GM23338 (cell line): ENCODE data around the gene AUH. TPM values are rescaled to one million over a fixed set of nuclear protein-coding genes. Genes with fewer than 3 reads are reported as not detected.

Experiments used
- ATAC-seq: fragments of 200-7000 bp; cut with Tn5 transposase; 3 replicates; pipeline ENCODE4 v1.9.1; 2020
- DNase-seq: peaks from one replicate; pipeline ENCODE4 v3.0.0-alpha.2; 2015; ENCODE audit warnings: low spot score
- H2AFZ ChIP-seq: fragments of 200-600 bp; sonication (generic); 2 replicates; pipeline ENCODE4 v1.8.0; 2016; ENCODE audit warnings: antibody characterized with exemption, mild to moderate bottlenecking, moderate library complexity
- H3F3A ChIP-seq: fragments of 200-600 bp; sonication (generic); replicated peaks from 2 replicates; pipeline ENCODE4 v1.8.0; 2017; ENCODE audit warnings: antibody characterized with exemption, mixed run types, low read depth
- H3K27ac ChIP-seq: fragments of 200-600 bp; sonication (generic); 2 replicates; pipeline ENCODE4 v1.6.1; 2016; ENCODE audit warnings: low read depth
- H3K27me3 ChIP-seq: fragments of 200-600 bp; sonication (generic); 2 replicates; pipeline ENCODE4 v1.8.0; 2016; ENCODE audit warnings: mild to moderate bottlenecking, mixed run types, moderate library complexity; ENCODE audit not compliant: insufficient read depth
- H3K36me3 ChIP-seq: fragments of 200-600 bp; sonication (generic); 2 replicates; pipeline ENCODE4 v1.8.0; 2016; ENCODE audit warnings: mild to moderate bottlenecking; ENCODE audit not compliant: insufficient read depth
- H3K4me1 ChIP-seq: fragments of 200-600 bp; sonication (generic); 2 replicates; pipeline ENCODE4 v1.8.0; 2016; ENCODE audit warnings: mild to moderate bottlenecking, moderate library complexity; ENCODE audit not compliant: insufficient read depth
- H3K4me2 ChIP-seq: fragments of 200-600 bp; sonication (generic); 2 replicates; pipeline ENCODE4 v1.7.1; 2017; ENCODE audit warnings: mixed run types
- H3K4me3 ChIP-seq: fragments of 200-600 bp; sonication (generic); 2 replicates; pipeline ENCODE4 v1.6.1; 2016; ENCODE audit warnings: mixed run types
- H3K79me2 ChIP-seq: fragments of 200-600 bp; sonication (generic); replicated peaks from 2 replicates; pipeline ENCODE4 v1.8.0; 2017; ENCODE audit warnings: mild to moderate bottlenecking; ENCODE audit not compliant: insufficient read depth
- H3K9me2 ChIP-seq: fragments of 200-600 bp; sonication (generic); 2 replicates; pipeline ENCODE4 v1.8.0; 2017; ENCODE audit not compliant: insufficient read depth
- H4K20me1 ChIP-seq: fragments of 200-600 bp; sonication (generic); replicated peaks from 2 replicates; pipeline ENCODE4 v1.8.0; 2017; ENCODE audit warnings: mild to moderate bottlenecking; ENCODE audit not compliant: insufficient read depth
- H3K27ac Mint-ChIP-seq: 2 replicates; pipeline ENCODE4 v1.8.0; 2020; ENCODE audit warnings: inconsistent platforms, mild to moderate bottlenecking, moderate library complexity, mixed read lengths
- H3K27me3 Mint-ChIP-seq: 3 replicates; pipeline ENCODE4 v1.8.0; 2022; ENCODE audit warnings: low read depth, mild to moderate bottlenecking, moderate library complexity, mixed read lengths, inconsistent platforms; ENCODE audit not compliant: insufficient read depth, poor library complexity
- H3K36me3 Mint-ChIP-seq: 3 replicates; pipeline ENCODE4 v1.8.0; 2021; ENCODE audit warnings: low read depth, mild to moderate bottlenecking, inconsistent platforms, moderate library complexity, mixed read lengths
- H3K4me1 Mint-ChIP-seq: 3 replicates; pipeline ENCODE4 v1.8.0; 2020; ENCODE audit warnings: mild to moderate bottlenecking, inconsistent platforms, mixed read lengths
- H3K4me3 Mint-ChIP-seq: 3 replicates; pipeline ENCODE4 v1.8.0; 2021; ENCODE audit warnings: moderate library complexity, mild to moderate bottlenecking, inconsistent platforms, mixed read lengths
- H3K9me3 Mint-ChIP-seq: 3 replicates; pipeline ENCODE4 v1.8.0; 2020; ENCODE audit warnings: moderate library complexity, mild to moderate bottlenecking, inconsistent platforms, mixed read lengths
- CREB1 ChIP-seq: fragments of 250-450 bp; sonication (Bioruptor Pico); IDR thresholded peaks from 2 replicates; pipeline ENCODE4 v1.5.0; 2020; ENCODE audit warnings: low read depth, mild to moderate bottlenecking, moderate library complexity
- EZH2phosphoT487 ChIP-seq: fragments of 200-600 bp; sonication (generic); IDR thresholded peaks from one replicate; pipeline ENCODE4 v1.8.1; 2018; ENCODE audit warnings: antibody characterized with exemption; ENCODE audit not compliant: unreplicated experiment
- JUNB ChIP-seq: IDR thresholded peaks from one replicate; pipeline ENCODE4 v1.6.1; 2016; ENCODE audit warnings: antibody characterized with exemption; ENCODE audit not compliant: unreplicated experiment
- NANOG ChIP-seq: IDR thresholded peaks from 2 replicates; pipeline ENCODE4 v1.6.1; 2016; ENCODE audit warnings: antibody characterized with exemption, borderline replicate concordance
- STAT1 ChIP-seq: IDR thresholded peaks from one replicate; pipeline ENCODE4 v1.6.1; 2016; ENCODE audit warnings: antibody characterized with exemption; ENCODE audit not compliant: unreplicated experiment
- ZNF114 ChIP-seq: fragments of 250-450 bp; sonication (Bioruptor Pico); IDR thresholded peaks from 2 replicates; pipeline ENCODE4 v1.5.0; 2020; ENCODE audit warnings: mild to moderate bottlenecking, moderate library complexity
- ZNF331 ChIP-seq: fragments of 250-450 bp; sonication (Bioruptor Pico); IDR thresholded peaks from 2 replicates; pipeline ENCODE4 v1.5.0; 2020; ENCODE audit warnings: low read depth, mild to moderate bottlenecking, moderate library complexity
- polyA plus RNA-seq: library from polyadenylated mRNA; unstranded; fragments of >200 nt; fragmentation: Nextera tagmentation; extraction: Ambion mirVana; gene quantifications from 2 replicates; pipeline ENCODE4 v1.2.1, GENCODE V29; 2016
- total RNA-seq: library from RNA; depleted of rRNA; stranded (reverse); fragments of >200 nt; shearing (Covaris generic); gene quantifications from 2 replicates; pipeline ENCODE4 v1.2.3, GENCODE V29; 2014
- TF ChIP-seq, protein P1 (sequence below): IDR thresholded peaks from one replicate; pipeline ENCODE4 v1.6.1; 2018; ENCODE audit warnings: antibody characterized with exemption; ENCODE audit not compliant: unreplicated experiment
- TF ChIP-seq, protein P2 (sequence below), 2 experiments: fragments of 200-600 bp in 1 of 2; sonication (generic) in 1 of 2; conservative IDR thresholded peaks; 2 replicates each; pipeline versions ENCODE4 v1.5.1 to v1.6.1; 2016 to 2017; ENCODE audit warnings: antibody characterized with exemption in 2 of 2, low read depth in 2 of 2, mild to moderate bottlenecking in 2 of 2, moderate library complexity in 1 of 2

AUH gene
- total and polyA plus RNA-seq, 2 experiments from 2014 or later: 28.8 to 34.2 TPM

DNA sequence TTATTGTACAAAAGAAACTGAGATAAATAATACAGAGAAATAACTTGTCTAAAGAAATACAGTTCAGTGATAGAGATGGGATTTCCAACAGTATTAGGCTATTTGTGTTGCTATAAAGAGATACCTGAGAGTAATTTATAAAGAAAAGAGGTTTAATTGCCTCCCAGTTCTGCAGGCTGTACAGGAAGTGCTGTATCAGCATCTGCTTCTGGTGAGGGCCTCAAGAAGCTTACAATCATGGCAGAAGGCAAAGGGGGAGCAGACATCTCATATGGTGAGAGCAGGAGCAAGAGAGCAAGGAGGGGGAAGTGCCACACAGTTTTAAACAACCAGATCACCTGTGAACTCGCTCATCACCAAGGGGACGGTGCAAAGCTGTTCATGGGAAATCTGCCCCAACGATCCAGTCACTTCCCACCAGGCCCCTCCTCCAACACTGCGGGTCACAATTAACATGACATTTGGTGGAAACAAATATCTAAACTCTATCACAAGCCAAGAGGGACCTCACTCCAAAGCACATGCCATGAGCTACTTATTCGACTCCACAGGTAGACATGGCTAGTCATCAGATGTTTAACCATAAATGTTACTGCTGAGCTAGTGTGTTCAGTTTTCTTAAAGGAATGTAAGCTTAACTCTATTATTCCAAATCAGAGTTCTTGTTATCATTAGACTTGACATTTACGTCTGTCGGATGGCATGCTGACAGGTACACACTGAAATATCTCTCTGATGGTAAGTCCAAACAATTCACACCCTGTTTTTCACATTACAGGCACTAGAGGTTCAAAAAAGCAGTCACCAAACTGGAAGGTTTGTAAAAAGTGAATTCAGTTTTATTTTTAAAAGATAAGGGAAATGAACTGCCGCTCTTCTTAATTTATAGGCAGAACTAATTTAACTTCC lies 82.2 kb downstream of the AUH start (continued):
- TF ChIP-seq, protein P1, sequence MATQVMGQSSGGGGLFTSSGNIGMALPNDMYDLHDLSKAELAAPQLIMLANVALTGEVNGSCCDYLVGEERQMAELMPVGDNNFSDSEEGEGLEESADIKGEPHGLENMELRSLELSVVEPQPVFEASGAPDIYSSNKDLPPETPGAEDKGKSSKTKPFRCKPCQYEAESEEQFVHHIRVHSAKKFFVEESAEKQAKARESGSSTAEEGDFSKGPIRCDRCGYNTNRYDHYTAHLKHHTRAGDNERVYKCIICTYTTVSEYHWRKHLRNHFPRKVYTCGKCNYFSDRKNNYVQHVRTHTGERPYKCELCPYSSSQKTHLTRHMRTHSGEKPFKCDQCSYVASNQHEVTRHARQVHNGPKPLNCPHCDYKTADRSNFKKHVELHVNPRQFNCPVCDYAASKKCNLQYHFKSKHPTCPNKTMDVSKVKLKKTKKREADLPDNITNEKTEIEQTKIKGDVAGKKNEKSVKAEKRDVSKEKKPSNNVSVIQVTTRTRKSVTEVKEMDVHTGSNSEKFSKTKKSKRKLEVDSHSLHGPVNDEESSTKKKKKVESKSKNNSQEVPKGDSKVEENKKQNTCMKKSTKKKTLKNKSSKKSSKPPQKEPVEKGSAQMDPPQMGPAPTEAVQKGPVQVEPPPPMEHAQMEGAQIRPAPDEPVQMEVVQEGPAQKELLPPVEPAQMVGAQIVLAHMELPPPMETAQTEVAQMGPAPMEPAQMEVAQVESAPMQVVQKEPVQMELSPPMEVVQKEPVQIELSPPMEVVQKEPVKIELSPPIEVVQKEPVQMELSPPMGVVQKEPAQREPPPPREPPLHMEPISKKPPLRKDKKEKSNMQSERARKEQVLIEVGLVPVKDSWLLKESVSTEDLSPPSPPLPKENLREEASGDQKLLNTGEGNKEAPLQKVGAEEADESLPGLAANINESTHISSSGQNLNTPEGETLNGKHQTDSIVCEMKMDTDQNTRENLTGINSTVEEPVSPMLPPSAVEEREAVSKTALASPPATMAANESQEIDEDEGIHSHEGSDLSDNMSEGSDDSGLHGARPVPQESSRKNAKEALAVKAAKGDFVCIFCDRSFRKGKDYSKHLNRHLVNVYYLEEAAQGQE: no peak
- TF ChIP-seq NANOG (no peak), EZH2phosphoT487 (no peak)

DNA sequence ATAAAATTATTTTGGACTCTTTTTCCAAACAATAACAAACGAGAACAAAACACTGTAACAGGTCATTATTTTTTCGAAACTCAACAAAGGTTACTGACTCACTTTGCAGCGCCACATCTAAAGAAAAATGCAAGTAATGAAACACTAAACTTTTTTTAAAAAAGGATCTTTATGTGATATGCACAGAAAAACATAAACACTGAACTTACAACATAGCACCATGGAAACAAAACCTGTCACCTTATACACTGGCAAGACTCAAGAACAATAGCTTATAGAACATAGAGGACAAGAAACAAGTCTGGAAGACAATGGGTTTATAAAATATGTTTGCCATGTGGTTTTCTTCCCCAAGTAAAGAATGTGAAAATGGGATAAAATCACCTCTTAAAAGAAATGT lies 85.2 kb downstream of the AUH start:
- Histone ChIP-seq H3F3A (no peaks in the 10 kb centered on the region), H3K79me2 (peaks cover 7% of the 10 kb centered on the region; the same call in 1 of the 2 replicates), H3K27me3 (no peaks in the 10 kb centered on the region), H3K4me3 (no peak overlapping the region), H3K36me3 (no peaks in the 10 kb centered on the region), H3K4me1 (peaks cover 8% of the 10 kb centered on the region; the same call in 1 of the 2 replicates), H4K20me1 (no peaks in the 10 kb centered on the region; the same call in 1 of the 2 replicates), H3K27ac (no peak overlapping the region), H3K9me2 (no peaks in the 10 kb centered on the region), H2AFZ (no peak overlapping the region), H3K4me2 (no peak overlapping the region)
- H3K4me3 Mint-ChIP-seq: no peak overlapping the region
- H3K4me1 Mint-ChIP-seq: peaks cover 16% of the 10 kb centered on the region
- no peaks in the 10 kb centered on the region for H3K27me3 Mint-ChIP-seq
- no peaks in the 10 kb centered on the region for H3K9me3 Mint-ChIP-seq
- no peak for DNase-seq
- no peak for ATAC-seq
- H3K36me3 Mint-ChIP-seq: no peaks in the 10 kb centered on the region
- no peak overlapping the region for H3K27ac Mint-ChIP-seq
- TF ChIP-seq JUNB (no peak), CREB1 (CRISPR knock-in tag) (no peak), ZNF331 (CRISPR knock-in tag) (no peak), EZH2phosphoT487 (no peak), ZNF114 (no peak), STAT1 (no peak)
- TF ChIP-seq, protein P1: no peak
- TF ChIP-seq, protein P2, sequence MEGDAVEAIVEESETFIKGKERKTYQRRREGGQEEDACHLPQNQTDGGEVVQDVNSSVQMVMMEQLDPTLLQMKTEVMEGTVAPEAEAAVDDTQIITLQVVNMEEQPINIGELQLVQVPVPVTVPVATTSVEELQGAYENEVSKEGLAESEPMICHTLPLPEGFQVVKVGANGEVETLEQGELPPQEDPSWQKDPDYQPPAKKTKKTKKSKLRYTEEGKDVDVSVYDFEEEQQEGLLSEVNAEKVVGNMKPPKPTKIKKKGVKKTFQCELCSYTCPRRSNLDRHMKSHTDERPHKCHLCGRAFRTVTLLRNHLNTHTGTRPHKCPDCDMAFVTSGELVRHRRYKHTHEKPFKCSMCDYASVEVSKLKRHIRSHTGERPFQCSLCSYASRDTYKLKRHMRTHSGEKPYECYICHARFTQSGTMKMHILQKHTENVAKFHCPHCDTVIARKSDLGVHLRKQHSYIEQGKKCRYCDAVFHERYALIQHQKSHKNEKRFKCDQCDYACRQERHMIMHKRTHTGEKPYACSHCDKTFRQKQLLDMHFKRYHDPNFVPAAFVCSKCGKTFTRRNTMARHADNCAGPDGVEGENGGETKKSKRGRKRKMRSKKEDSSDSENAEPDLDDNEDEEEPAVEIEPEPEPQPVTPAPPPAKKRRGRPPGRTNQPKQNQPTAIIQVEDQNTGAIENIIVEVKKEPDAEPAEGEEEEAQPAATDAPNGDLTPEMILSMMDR (conservative IDR thresholded peaks at IDR 0.05; ENCODE audit: low read depth in 2 of 2): no peak
